Spleen (tissue), 7 donors: Measurements from ENCODE around the gene TBC1D22A.

Source experiments
- POLR2AphosphoS5 ChIP-seq, 3 donors: sonication (generic); formaldehyde crosslinking; IDR thresholded peaks; one replicate each; pipeline ENCODE4 v1.5.1; 2017; ENCODE audit warnings: antibody characterized with exemption in 3 of 3
- TF ChIP-seq, protein P1 (sequence below), 11 experiments: fragments of 200-600 bp in 7 of 11; fragments of 450-650 bp in 4 of 11; sonication (generic) in 4 of 11; IDR thresholded peaks in 8 of 11; conservative IDR thresholded peaks in 3 of 11; 1 replicate in 7 of 11; 2 replicates in 4 of 11; pipeline versions ENCODE4 v1.4.0 to v1.8.0; 2016 to 2021; ENCODE audit warnings: antibody characterized with exemption in 11 of 11, inconsistent platforms in 4 of 11, mild to moderate bottlenecking in 1 of 11
- donor health status: DM: no; HTN: no; CAD: no; lungs with moderate emphysema.
- donor health status: DM: no; HTN: no; CAD: no.
- donor health status: DM: no; HTN: no; CAD: no.

GRCh38 chr22:47082505-47082904 lies 320.1 kb downstream of the TBC1D22A start:
- TF ChIP-seq, protein P1, sequence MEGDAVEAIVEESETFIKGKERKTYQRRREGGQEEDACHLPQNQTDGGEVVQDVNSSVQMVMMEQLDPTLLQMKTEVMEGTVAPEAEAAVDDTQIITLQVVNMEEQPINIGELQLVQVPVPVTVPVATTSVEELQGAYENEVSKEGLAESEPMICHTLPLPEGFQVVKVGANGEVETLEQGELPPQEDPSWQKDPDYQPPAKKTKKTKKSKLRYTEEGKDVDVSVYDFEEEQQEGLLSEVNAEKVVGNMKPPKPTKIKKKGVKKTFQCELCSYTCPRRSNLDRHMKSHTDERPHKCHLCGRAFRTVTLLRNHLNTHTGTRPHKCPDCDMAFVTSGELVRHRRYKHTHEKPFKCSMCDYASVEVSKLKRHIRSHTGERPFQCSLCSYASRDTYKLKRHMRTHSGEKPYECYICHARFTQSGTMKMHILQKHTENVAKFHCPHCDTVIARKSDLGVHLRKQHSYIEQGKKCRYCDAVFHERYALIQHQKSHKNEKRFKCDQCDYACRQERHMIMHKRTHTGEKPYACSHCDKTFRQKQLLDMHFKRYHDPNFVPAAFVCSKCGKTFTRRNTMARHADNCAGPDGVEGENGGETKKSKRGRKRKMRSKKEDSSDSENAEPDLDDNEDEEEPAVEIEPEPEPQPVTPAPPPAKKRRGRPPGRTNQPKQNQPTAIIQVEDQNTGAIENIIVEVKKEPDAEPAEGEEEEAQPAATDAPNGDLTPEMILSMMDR (IDR thresholded peaks at IDR 0.05 in 8 of 11, conservative IDR thresholded peaks at IDR 0.05 in 3 of 11): no peak
- TF ChIP-seq POLR2AphosphoS5 (IDR thresholded peaks at IDR 0.05): no peak
